Gastroesophageal sphincter (tissue), 4 donors: ENCODE results near the gene PKD2L1. TPM values are rescaled to one million over a fixed set of nuclear protein-coding genes. Genes with fewer than 3 reads are reported as not detected.

Experiments
- ATAC-seq: fragments of 150-250 bp; one replicate; pipeline ENCODE4 v1.9.1; 2016; ENCODE audit warnings: mild to moderate bottlenecking, moderate library complexity
- H3K27ac ChIP-seq, 4 donors: fragments of 200-600 bp; sonication (generic) in 3 of 4; 1 replicate in 3 of 4; 2 replicates in 1 of 4; pipeline ENCODE4 v1.5.1; 2016 to 2019
- H3K27me3 ChIP-seq: fragments of 200-600 bp; sonication (generic); one replicate; pipeline ENCODE4 v1.5.1; 2019
- H3K36me3 ChIP-seq, 2 donors: fragments of 200-600 bp; sonication (generic); one replicate each; pipeline ENCODE4 v1.5.1; 2019; ENCODE audit warnings: control low read depth in 1 of 2
- H3K4me1 ChIP-seq, 3 donors: fragments of 200-600 bp; sonication (generic); 1 replicate in 2 of 3; 2 replicates in 1 of 3; pipeline ENCODE4 v1.5.1; 2016 to 2019; ENCODE audit warnings: control low read depth in 2 of 3
- H3K4me3 ChIP-seq, 2 donors: fragments of 200-600 bp; sonication (generic); one replicate each; pipeline ENCODE4 v1.5.1; 2019; ENCODE audit warnings: mild to moderate bottlenecking in 1 of 2, moderate library complexity in 1 of 2
- H3K9me3 ChIP-seq, 3 donors: fragments of 200-600 bp; sonication (generic); one replicate each; pipeline ENCODE4 v1.5.1; 2017 to 2019; ENCODE audit warnings: control low read depth in 2 of 3
- CTCF ChIP-seq, 4 experiments: fragments of 200-600 bp in 2 of 4; fragments of 450-650 bp in 2 of 4; sonication (generic) in 1 of 4; IDR thresholded peaks; one replicate each; pipeline ENCODE4 v1.5.1; 2017 to 2019; ENCODE audit warnings: antibody characterized with exemption in 4 of 4, mild to moderate bottlenecking in 2 of 4, moderate library complexity in 2 of 4
- EP300 ChIP-seq: sonication (generic); formaldehyde crosslinking; IDR thresholded peaks from one replicate; pipeline ENCODE4 v1.6.1; 2017; ENCODE audit warnings: antibody characterized with exemption, mild to moderate bottlenecking
- POLR2A ChIP-seq, 2 donors: fragments of 450-650 bp; IDR thresholded peaks; one replicate each; pipeline ENCODE4 v1.6.1; 2017; ENCODE audit warnings: antibody characterized with exemption in 2 of 2, mild to moderate bottlenecking in 2 of 2, moderate library complexity in 1 of 2
- POLR2AphosphoS5 ChIP-seq: sonication (generic); formaldehyde crosslinking; IDR thresholded peaks from one replicate; pipeline ENCODE4 v1.6.1; 2017; ENCODE audit warnings: antibody characterized with exemption
- WGBS, 2 donors: methylation state at CpG; one replicate each; pipeline ENCODE4 v1.1.5; 2018; ENCODE audit warnings: low coverage in 1 of 2; 5-methylcytosine and 5-hydroxymethylcytosine counted together
- total RNA-seq, 4 donors: library from RNA; depleted of rRNA; stranded (reverse); fragments of >200 nt; gene quantifications; one replicate each; pipeline ENCODE4 v1.1.0, GENCODE V29; 2016

The PKD2L1 gene
- total RNA-seq, 4 donors from 2014 or later: not detected

GRCh38 chr10:100333661-100334440 is 3.8 kb upstream of the PKD2L1 start:
- no peaks in the 10 kb centered on the region for H3K36me3 ChIP-seq
- no peak overlapping the region for H3K27ac ChIP-seq
- peaks cover 59% of the 10 kb centered on the region for H3K27me3 ChIP-seq
- H3K9me3 ChIP-seq: no peaks in the 10 kb centered on the region
- ATAC-seq: no peak
- H3K4me1 ChIP-seq: no peaks in the 10 kb centered on the region
- 37 to 64% methylated on average over 2 of the region's 2 CpGs for WGBS, 2 donors
- no peak overlapping the region for H3K4me3 ChIP-seq
- no peak for TF ChIP-seq CTCF (IDR thresholded peaks at IDR 0.05)
- TF ChIP-seq POLR2A (IDR thresholded peaks at IDR 0.05): no peak
- TF ChIP-seq POLR2AphosphoS5: no peak
- no peak for TF ChIP-seq EP300

GRCh38 chr10:100333106-100333505 is 3.1 kb upstream of the PKD2L1 start:
- WGBS, 2 donors: 52 to 65% methylated on average over 4 of the region's 4 CpGs
- TF ChIP-seq POLR2AphosphoS5 (no peak), POLR2A (IDR thresholded peaks at IDR 0.05) (no peak), EP300 (no peak), CTCF (IDR thresholded peaks at IDR 0.05) (no peak)

GRCh38 chr10:100328198-100328597 is 1.8 kb downstream of the PKD2L1 start:
- TF ChIP-seq EP300 (no peak), CTCF (IDR thresholded peaks at IDR 0.05) (no peak), POLR2A (IDR thresholded peaks at IDR 0.05) (no peak), POLR2AphosphoS5 (no peak)
- 52 to 55% methylated on average over 4 to 5 of the region's 5 CpGs for WGBS, 2 donors
- no peaks in the 10 kb centered on the region for H3K9me3 ChIP-seq
- no peak for ATAC-seq
- H3K4me3 ChIP-seq: no peak overlapping the region
- no peaks in the 10 kb centered on the region for H3K36me3 ChIP-seq
- H3K27me3 ChIP-seq: peaks cover 64% of the 10 kb centered on the region
- H3K4me1 ChIP-seq: no peaks in the 10 kb centered on the region
- no peak overlapping the region for H3K27ac ChIP-seq

More at GRCh38 chr10:100333106-100333505, 3.1 kb upstream of the PKD2L1 start:
- ATAC-seq: no peak
- no peaks in the 10 kb centered on the region for H3K36me3 ChIP-seq
- H3K9me3 ChIP-seq: no peaks in the 10 kb centered on the region
- H3K27ac ChIP-seq: no peak overlapping the region
- no peak overlapping the region for H3K4me3 ChIP-seq
- H3K4me1 ChIP-seq: no peaks in the 10 kb centered on the region
- H3K27me3 ChIP-seq: peaks cover 59% of the 10 kb centered on the region

- WGBS, 2 donors: 78 to 92% methylated on average over 2 to 3 of the region's 3 CpGs
- TF ChIP-seq CTCF (IDR thresholded peaks at IDR 0.05): no peak
- no peak for TF ChIP-seq POLR2AphosphoS5
- no peak for TF ChIP-seq POLR2A (IDR thresholded peaks at IDR 0.05)
- no peak for TF ChIP-seq EP300
- no peak for ATAC-seq
Measured at GRCh38 chr10:100327718-100328009, 2.4 kb downstream of the PKD2L1 start.

More at GRCh38 chr10:100327718-100328009, 2.4 kb downstream of the PKD2L1 start:
- Histone ChIP-seq H3K4me3 (no peak overlapping the region), H3K9me3 (no peaks in the 10 kb centered on the region), H3K36me3 (no peaks in the 10 kb centered on the region), H3K4me1 (no peaks in the 10 kb centered on the region), H3K27ac (no peak overlapping the region), H3K27me3 (peaks cover 63% of the 10 kb centered on the region)
